ENCODE data around the gene CPHXL. TPM values are rescaled to one million over a fixed set of nuclear protein-coding genes. Genes with fewer than 3 reads are reported as not detected.

The CPHXL gene
- not detected for total RNA-seq

GRCh38 chr16:75726390-75726789, at the start of gene CPHXL:
TSS of gene CPHXL (minus strand) at chr16:75726490. CDS start at chr16:75726442, 48 bp downstream.
- Mint-ChIP-seq H3K9me3 (peaks cover 5% of the 10 kb centered on the region), H3K36me3 (no peaks in the 10 kb centered on the region), H3K4me1 (no peaks in the 10 kb centered on the region), H3K27me3 (no peaks in the 10 kb centered on the region), H3K4me3 (no peak within 1 kb of the TSS), H3K27ac (no peak within 1 kb of the TSS)
- no peak for DNase-seq

GRCh38 chr16:75774197-75774596, 47.9 kb upstream of the CPHXL start:
- peaks cover 31% of the 10 kb centered on the region for H3K27me3 Mint-ChIP-seq

DNA sequence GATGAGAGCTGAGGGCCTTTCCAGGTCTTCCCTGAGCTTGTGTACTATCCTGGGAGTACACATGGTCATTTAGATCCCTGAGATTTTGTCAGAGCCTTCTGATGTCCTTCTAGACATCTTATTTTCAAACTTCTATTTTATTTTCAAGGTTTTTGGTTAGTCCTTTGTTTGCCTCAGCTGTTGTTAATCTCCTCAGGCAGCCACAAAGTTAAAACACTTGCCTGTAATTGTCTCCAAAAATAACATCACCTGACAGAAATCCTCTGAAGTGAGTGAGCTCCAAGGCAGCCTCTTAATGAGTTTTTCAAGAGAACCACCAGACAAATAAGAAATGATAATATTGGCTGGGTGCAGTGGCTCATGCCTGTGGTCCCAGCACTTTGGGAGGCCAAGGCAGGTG, 43.8 kb upstream of the CPHXL start:
- Mint-ChIP-seq H3K9me3 (no peaks in the 10 kb centered on the region), H3K27ac (no peak overlapping the region), H3K27me3 (peaks cover 12% of the 10 kb centered on the region), H3K4me1 (no peaks in the 10 kb centered on the region), H3K36me3 (no peaks in the 10 kb centered on the region), H3K4me3 (no peak overlapping the region)
- DNase-seq, result no peak

More at GRCh38 chr16:75774197-75774596, 47.9 kb upstream of the CPHXL start:
- no peak overlapping the region for H3K27ac Mint-ChIP-seq
- DNase-seq, result no peak
- H3K36me3 Mint-ChIP-seq, result no peaks in the 10 kb centered on the region
- H3K4me1 Mint-ChIP-seq, result no peaks in the 10 kb centered on the region
- H3K9me3 Mint-ChIP-seq, result no peaks in the 10 kb centered on the region
- H3K4me3 Mint-ChIP-seq, result no peak overlapping the region

DNA sequence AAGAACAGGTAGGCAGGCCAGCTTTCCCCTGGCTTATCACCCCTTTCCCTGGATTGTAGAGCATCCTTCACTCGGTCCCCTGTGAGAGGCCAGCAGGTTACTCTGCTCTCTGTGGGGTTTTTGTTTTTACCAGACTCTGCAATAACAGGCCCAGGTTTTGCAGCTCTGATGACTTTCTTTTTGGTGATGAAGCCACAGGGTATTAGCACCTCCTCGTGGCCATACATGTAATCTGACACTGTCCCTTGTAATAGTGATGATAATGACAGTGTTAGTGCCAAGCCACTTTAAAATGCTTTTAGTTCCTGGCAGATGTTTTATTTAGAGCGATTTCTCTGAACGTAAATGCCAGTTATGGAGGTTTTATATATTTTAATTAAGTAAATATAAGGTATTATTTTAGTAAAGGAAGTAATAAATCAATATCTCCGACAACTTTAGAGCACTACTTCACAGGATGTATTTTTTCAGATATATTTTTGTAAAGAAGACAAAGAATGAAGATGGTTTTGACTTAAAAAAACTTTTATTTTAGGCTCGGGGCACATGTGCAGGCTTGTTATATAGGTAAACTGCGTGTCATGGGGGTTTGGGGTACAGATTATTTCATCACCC, 38.0 kb upstream of the CPHXL start:
- H3K36me3 Mint-ChIP-seq, result no peaks in the 10 kb centered on the region
- H3K27ac Mint-ChIP-seq, result no peak overlapping the region
- H3K4me1 Mint-ChIP-seq, result no peaks in the 10 kb centered on the region
- no peaks in the 10 kb centered on the region for H3K9me3 Mint-ChIP-seq
- no peak overlapping the region for H3K4me3 Mint-ChIP-seq
- peak; percentile 49 for DNase-seq
- H3K27me3 Mint-ChIP-seq, result peaks cover 4% of the 10 kb centered on the region

DNA sequence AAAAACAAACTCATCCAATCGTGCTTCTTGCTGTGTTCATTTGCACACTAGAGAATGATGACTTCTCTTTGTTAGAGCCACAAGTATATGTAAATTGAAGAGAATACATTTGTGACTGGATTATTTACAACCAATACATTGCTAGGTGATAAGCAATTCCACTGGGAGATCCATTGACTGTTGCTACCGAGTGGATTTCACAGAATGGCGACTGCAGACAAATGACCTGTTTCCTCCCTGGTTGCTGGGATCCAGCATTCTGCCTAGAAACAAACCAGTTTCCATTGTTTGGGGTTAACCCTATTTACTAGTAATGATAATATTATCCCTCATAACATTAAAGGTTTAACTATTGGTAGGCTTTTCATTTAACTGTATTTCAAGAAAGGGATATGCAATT, 36.9 kb upstream of the CPHXL start:
- H3K27ac Mint-ChIP-seq, result no peak overlapping the region
- H3K9me3 Mint-ChIP-seq, result no peaks in the 10 kb centered on the region
- H3K27me3 Mint-ChIP-seq, result peaks cover 4% of the 10 kb centered on the region
- no peak overlapping the region for H3K4me3 Mint-ChIP-seq
- DNase-seq, result no peak
- no peaks in the 10 kb centered on the region for H3K36me3 Mint-ChIP-seq
- peaks cover 1% of the 10 kb centered on the region for H3K4me1 Mint-ChIP-seq

GRCh38 chr16:75762746-75763145, 36.5 kb upstream of the CPHXL start:
- no peaks in the 10 kb centered on the region for H3K9me3 Mint-ChIP-seq

DNA sequence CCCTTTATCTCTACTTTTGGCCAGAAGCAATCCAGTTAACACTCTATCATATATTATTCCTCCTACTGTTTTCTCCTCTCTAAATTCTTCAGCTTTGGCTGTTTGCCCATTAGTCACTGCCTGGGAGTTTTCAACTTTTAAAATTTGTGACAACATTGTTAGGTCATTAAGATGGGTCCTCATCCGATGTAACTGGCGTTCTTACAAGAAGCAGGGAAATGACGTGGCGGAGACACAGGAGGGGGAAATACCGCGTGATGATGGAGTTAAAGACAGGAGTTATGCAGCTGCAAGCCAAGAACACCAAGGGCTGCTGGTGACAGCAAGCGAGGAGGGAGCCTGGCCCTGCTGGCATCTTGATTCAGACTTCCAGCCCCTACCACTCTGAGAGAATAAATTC, 34.8 kb upstream of the CPHXL start:
- Mint-ChIP-seq H3K27ac (no peak overlapping the region), H3K9me3 (no peaks in the 10 kb centered on the region)
- DNase-seq, result no peak

More at GRCh38 chr16:75762746-75763145, 36.5 kb upstream of the CPHXL start:
- DNase-seq, result no peak
- Mint-ChIP-seq H3K27me3 (peaks cover 4% of the 10 kb centered on the region), H3K36me3 (no peaks in the 10 kb centered on the region), H3K4me1 (peaks cover 2% of the 10 kb centered on the region), H3K4me3 (no peak overlapping the region), H3K27ac (no peak overlapping the region)

GRCh38 chr16:75760018-75760519, 33.8 kb upstream of the CPHXL start:
- Mint-ChIP-seq H3K36me3 (no peaks in the 10 kb centered on the region), H3K4me3 (no peak overlapping the region), H3K27ac (no peak overlapping the region), H3K9me3 (no peaks in the 10 kb centered on the region), H3K27me3 (peaks cover 4% of the 10 kb centered on the region), H3K4me1 (peaks cover 2% of the 10 kb centered on the region)
- DNase-seq, result no peak

More for the DNA sequence above, 34.8 kb upstream of the CPHXL start:
- peaks cover 4% of the 10 kb centered on the region for H3K27me3 Mint-ChIP-seq
- no peaks in the 10 kb centered on the region for H3K36me3 Mint-ChIP-seq
- H3K4me1 Mint-ChIP-seq, result peaks cover 2% of the 10 kb centered on the region
- no peak overlapping the region for H3K4me3 Mint-ChIP-seq

DNA sequence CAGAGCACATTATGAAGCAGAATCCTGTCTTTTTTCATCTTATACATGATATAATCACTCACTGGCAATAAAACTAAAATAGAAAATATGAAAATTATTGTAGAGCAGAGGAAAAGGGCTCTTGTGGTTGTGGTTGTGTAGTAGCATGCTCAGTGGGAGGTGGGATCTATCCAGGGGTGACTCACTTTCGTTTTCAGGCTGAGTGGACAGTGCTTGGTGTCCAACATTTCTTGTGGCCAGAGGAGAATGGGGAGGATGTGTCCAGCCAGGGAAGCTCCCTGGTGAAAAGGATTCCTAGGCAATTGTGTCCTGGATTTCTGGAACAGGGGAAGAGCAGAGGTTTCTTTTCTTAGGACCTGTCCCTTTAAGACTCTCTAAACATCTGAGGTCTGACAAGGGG, 31.9 kb upstream of the CPHXL start:
- no peak overlapping the region for H3K27ac Mint-ChIP-seq
- H3K4me1 Mint-ChIP-seq, result peaks cover 2% of the 10 kb centered on the region
- H3K9me3 Mint-ChIP-seq, result no peaks in the 10 kb centered on the region
- peaks cover 4% of the 10 kb centered on the region for H3K27me3 Mint-ChIP-seq
- H3K4me3 Mint-ChIP-seq, result no peak overlapping the region
- H3K36me3 Mint-ChIP-seq, result no peaks in the 10 kb centered on the region
- DNase-seq, result no peak

DNA sequence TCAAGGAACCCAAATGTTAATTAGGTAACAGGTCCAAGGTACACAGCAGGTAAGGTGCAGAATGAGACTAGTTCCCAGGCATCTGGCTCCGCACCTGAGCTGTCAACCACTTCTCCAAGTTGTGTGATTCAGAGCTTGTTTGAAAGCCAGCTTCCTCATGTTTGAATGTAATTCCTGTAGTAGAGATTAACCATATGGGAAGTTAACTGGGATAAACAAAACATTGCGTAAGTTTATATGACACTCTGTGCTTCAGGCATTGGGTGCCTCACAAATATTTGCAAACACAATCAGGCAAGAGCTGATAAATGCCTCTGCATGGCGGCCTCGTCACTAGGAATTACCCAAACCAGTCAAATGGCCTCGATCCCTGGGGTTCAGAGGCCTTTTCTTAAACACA, 27.9 kb upstream of the CPHXL start:
- no peak for DNase-seq
- Mint-ChIP-seq H3K4me1 (peaks cover 2% of the 10 kb centered on the region), H3K9me3 (no peaks in the 10 kb centered on the region), H3K36me3 (no peaks in the 10 kb centered on the region), H3K4me3 (no peak overlapping the region), H3K27ac (no peak overlapping the region), H3K27me3 (peaks cover 5% of the 10 kb centered on the region)

DNA sequence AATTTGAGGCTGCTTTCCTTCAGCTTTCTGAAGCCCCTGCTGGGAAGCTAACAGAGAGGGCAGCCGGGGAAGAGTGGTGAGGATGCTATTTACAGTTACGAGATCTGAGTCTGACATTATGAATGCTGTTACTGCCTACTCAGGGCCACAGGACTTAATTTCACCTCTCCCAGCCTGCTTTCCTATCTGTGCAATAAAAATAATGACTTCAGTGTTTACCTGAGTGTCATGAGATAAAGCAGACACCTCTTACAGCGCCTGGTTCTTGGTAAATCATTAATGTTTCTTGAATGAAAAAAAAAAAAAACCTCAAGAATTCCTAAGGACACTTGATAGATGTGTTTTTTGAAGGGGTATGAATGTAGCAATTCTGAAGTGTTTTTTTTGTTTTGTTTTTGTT, 24.2 kb upstream of the CPHXL start:
- H3K27me3 Mint-ChIP-seq, result peaks cover 27% of the 10 kb centered on the region
- no peaks in the 10 kb centered on the region for H3K9me3 Mint-ChIP-seq
- H3K4me1 Mint-ChIP-seq, result no peaks in the 10 kb centered on the region
- H3K4me3 Mint-ChIP-seq, result no peak overlapping the region
- H3K27ac Mint-ChIP-seq, result no peak overlapping the region
- no peak for DNase-seq
- H3K36me3 Mint-ChIP-seq, result no peaks in the 10 kb centered on the region

DNA sequence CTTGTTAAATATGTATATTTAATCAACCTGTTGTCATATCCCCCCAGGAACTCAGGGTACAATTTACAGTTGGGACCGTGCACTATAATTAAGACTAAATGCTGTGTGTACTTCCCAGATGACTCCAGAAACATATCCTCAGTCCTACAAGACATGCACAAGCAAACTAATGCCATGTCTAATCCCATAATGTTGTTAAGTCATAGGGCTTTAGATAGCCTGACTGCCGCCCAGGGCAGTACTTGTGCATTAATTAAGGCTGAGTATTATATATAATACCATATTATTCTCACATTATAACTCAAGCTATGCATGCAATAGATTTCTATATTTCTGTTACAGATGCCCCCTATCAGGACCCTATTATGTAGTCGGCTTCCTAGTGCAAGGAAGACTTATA, 20.1 kb upstream of the CPHXL start:
- Mint-ChIP-seq H3K27me3 (peaks cover 31% of the 10 kb centered on the region), H3K9me3 (peaks cover 9% of the 10 kb centered on the region), H3K4me3 (no peak overlapping the region), H3K27ac (no peak overlapping the region), H3K4me1 (no peaks in the 10 kb centered on the region), H3K36me3 (no peaks in the 10 kb centered on the region)
- no peak for DNase-seq

DNA sequence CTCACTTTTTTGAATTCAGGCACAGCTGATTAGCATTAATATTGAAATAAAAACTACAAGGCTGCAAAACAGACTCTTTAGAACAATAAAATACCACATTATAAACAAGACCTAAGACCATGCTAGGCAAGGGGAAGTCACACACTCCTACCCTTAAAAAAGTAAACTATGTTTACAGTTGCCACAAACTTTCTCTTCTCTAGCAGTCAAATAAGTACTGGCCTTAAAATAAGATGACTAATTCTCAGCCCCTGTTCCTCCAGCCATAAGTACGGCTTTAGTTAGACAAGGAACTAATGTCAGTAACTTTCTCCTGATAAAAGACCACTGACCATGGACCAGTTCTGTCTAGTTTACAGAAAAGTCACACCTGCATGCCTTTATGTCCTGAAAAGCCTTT, 19.5 kb upstream of the CPHXL start:
- H3K4me1 Mint-ChIP-seq, result no peaks in the 10 kb centered on the region
- no peak overlapping the region for H3K27ac Mint-ChIP-seq
- no peaks in the 10 kb centered on the region for H3K36me3 Mint-ChIP-seq
- no peak overlapping the region for H3K4me3 Mint-ChIP-seq
- peaks cover 9% of the 10 kb centered on the region for H3K9me3 Mint-ChIP-seq
- DNase-seq, result no peak
- H3K27me3 Mint-ChIP-seq, result peaks cover 31% of the 10 kb centered on the region

DNA sequence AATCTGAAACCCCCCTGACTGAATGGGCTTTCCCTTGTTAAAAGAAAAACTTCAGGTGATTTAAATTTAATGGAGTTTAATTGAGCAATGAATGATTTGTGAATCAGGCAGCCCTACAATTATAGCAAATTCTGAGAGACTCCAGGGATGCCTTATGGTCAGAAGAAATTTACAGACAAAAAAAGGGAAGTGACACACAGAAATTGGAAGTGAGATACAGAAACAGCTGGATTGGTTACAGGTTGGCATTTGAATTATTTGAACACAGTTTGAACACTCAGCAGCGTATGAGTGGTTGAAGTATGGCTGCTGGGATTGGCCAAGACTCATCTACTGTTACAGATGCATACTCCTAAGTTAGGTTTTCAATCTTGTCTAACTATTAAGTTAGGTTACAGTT, 19.0 kb upstream of the CPHXL start:
- Mint-ChIP-seq H3K36me3 (no peaks in the 10 kb centered on the region), H3K4me1 (no peaks in the 10 kb centered on the region), H3K27me3 (peaks cover 31% of the 10 kb centered on the region), H3K9me3 (peaks cover 9% of the 10 kb centered on the region), H3K4me3 (no peak overlapping the region), H3K27ac (no peak overlapping the region)
- no peak for DNase-seq

DNA sequence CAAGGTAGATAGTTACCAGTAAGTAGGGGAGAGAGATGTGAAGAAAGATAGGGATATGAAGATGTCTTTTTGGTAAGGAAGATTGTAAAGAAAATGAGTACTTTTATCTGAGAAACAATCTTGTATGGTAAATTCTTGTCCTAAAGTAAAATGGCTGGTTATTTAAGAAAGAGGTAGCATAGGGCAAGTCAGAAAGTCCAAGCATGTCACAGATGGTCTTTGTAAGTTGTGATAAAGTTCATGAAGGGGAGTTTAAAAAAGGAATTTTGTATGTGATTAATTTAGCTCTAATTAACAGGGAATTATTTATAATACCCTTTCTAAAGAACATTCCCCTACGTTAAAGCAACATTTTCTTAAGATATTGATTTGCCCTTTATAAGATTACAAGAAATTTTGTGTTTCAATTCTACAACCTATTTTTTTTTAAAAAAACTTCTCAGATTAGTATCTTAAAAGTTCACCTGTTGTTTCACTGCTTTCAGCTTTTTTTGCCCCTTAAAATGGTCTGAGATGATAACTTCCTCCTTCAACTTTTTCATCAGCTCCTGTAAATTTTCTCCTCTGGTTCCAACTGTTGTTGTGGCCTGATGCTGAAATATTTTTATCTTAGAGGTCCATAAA, 16.2 kb upstream of the CPHXL start:
- Mint-ChIP-seq H3K36me3 (no peaks in the 10 kb centered on the region), H3K4me3 (no peak overlapping the region), H3K9me3 (peaks cover 9% of the 10 kb centered on the region), H3K27ac (no peak overlapping the region), H3K27me3 (peaks cover 15% of the 10 kb centered on the region), H3K4me1 (no peaks in the 10 kb centered on the region)
- no peak for DNase-seq
